ENCODE data around the gene LRP1B. TPM values are rescaled to one million over a fixed set of nuclear protein-coding genes. Genes with fewer than 3 reads are reported as not detected.

Gene LRP1B
- total and polyA plus RNA-seq, 4 donors: 0.01 to 0.84 (median 0.17) TPM

DNA sequence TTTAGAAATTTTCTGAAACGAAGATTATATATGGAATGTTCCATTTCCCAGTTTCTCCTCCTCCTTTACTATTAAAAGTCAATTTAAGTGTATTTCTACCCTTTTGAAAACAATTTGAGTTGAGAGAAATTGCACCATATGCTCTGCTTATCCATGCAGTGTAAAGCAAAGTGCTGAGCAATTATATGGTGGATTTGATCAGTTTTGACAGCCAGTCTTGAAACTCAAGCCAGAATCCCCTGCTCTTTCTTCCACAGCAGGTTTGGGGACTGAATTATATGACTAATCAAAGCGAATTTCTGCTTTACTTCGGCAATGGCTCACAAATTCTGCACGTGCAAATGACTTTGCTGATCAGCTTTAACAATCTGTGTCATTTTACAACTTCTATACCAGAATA is 1183.6 kb downstream of the LRP1B start (continued):
- TF ChIP-seq, protein P1, sequence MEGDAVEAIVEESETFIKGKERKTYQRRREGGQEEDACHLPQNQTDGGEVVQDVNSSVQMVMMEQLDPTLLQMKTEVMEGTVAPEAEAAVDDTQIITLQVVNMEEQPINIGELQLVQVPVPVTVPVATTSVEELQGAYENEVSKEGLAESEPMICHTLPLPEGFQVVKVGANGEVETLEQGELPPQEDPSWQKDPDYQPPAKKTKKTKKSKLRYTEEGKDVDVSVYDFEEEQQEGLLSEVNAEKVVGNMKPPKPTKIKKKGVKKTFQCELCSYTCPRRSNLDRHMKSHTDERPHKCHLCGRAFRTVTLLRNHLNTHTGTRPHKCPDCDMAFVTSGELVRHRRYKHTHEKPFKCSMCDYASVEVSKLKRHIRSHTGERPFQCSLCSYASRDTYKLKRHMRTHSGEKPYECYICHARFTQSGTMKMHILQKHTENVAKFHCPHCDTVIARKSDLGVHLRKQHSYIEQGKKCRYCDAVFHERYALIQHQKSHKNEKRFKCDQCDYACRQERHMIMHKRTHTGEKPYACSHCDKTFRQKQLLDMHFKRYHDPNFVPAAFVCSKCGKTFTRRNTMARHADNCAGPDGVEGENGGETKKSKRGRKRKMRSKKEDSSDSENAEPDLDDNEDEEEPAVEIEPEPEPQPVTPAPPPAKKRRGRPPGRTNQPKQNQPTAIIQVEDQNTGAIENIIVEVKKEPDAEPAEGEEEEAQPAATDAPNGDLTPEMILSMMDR (IDR thresholded peaks at IDR 0.05; ENCODE audit: low read depth, low read length, missing input control): no peak

DNA sequence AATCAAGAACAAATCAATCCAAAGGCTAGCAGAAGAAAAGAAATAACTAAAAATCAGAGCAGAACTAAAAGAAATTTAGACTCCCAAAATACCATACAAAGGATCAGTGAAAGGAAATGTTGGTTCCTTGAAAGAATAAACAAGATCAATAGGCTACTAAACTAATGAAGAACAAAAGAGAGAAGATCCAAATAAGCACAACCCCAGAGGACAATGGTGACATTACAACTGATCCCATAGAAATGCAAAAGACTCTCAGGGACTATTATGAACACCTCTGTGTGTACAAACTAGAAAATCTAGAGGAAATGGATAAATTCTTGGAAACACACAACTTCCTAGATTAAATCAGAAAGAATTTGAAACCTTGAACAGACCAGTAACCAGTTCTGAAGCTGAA is 1186.9 kb downstream of the LRP1B start:
- Histone ChIP-seq H3K4me3 (ENCODE audit: low read depth in 1 of 3, low read length in 3 of 3) (no peak overlapping the region), H3K27ac (ENCODE audit: low read depth in 1 of 2, low read length in 2 of 2) (no peak overlapping the region)
- no peak for TF ChIP-seq GABPA (IDR thresholded peaks at IDR 0.05 in 1 of 2, conservative IDR thresholded peaks at IDR 0.05 in 1 of 2)
- TF ChIP-seq JUND (IDR thresholded peaks at IDR 0.05): no peak
- TF ChIP-seq NR2F2 (IDR thresholded peaks at IDR 0.05): no peak
- no peak for TF ChIP-seq SP1 (IDR thresholded peaks at IDR 0.05)
- TF ChIP-seq, protein P2, sequence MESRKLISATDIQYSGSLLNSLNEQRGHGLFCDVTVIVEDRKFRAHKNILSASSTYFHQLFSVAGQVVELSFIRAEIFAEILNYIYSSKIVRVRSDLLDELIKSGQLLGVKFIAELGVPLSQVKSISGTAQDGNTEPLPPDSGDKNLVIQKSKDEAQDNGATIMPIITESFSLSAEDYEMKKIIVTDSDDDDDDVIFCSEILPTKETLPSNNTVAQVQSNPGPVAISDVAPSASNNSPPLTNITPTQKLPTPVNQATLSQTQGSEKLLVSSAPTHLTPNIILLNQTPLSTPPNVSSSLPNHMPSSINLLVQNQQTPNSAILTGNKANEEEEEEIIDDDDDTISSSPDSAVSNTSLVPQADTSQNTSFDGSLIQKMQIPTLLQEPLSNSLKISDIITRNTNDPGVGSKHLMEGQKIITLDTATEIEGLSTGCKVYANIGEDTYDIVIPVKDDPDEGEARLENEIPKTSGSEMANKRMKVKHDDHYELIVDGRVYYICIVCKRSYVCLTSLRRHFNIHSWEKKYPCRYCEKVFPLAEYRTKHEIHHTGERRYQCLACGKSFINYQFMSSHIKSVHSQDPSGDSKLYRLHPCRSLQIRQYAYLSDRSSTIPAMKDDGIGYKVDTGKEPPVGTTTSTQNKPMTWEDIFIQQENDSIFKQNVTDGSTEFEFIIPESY (IDR thresholded peaks at IDR 0.05): no peak
- TF ChIP-seq, protein P1 (IDR thresholded peaks at IDR 0.05; ENCODE audit: low read depth, low read length, missing input control): no peak
- TF ChIP-seq, protein P3, sequence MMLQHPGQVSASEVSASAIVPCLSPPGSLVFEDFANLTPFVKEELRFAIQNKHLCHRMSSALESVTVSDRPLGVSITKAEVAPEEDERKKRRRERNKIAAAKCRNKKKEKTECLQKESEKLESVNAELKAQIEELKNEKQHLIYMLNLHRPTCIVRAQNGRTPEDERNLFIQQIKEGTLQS (IDR thresholded peaks at IDR 0.05): no peak
- no peak for TF ChIP-seq RXRA (IDR thresholded peaks at IDR 0.05)

DNA sequence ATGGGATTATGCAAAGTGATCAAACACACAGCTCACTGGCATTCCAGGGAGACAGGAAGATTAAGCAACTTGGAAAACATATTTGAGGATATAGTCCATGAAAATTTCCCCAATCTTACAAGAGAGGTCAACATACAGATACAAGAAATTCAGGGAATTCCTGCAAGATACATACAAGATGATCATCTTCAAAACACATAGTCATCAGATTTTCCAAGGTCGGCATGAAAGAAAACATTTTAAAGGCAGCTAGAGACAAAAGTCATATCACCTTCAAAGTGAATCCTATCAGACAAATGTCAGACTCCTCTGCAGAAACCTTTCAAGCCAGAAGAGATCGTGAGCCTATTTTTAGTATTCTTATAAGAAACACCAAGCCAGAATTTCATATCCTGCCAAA is 1188.5 kb downstream of the LRP1B start:
- H3K9ac ChIP-seq (ENCODE audit: low read depth in 1 of 2, low read length in 2 of 2): no peak overlapping the region
- H3K4me1 ChIP-seq (ENCODE audit: control insufficient read depth in 4 of 4, insufficient read depth in 4 of 4, low read length in 3 of 4): no peaks in the 10 kb centered on the region
- no peaks in the 10 kb centered on the region for H3K27me3 ChIP-seq (ENCODE audit: control insufficient read depth in 4 of 4, insufficient read depth in 4 of 4, low read length in 3 of 4)
- no peak for DNase-seq (ENCODE audit: low spot score)
- no peak overlapping the region for H3K4me3 ChIP-seq (ENCODE audit: low read depth in 1 of 3, low read length in 3 of 3)
- TF ChIP-seq, protein P1 (IDR thresholded peaks at IDR 0.05; ENCODE audit: low read depth, low read length, missing input control): no peak
- TF ChIP-seq GABPA (IDR thresholded peaks at IDR 0.05 in 1 of 2, conservative IDR thresholded peaks at IDR 0.05 in 1 of 2) (no peak), FOXA1 (IDR thresholded peaks at IDR 0.05) (no peak), TAF1 (conservative IDR thresholded peaks at IDR 0.05) (no peak), NR2F2 (IDR thresholded peaks at IDR 0.05) (no peak), HNF4A (conservative IDR thresholded peaks at IDR 0.05) (no peak), RXRA (IDR thresholded peaks at IDR 0.05) (no peak), RAD21 (IDR thresholded peaks at IDR 0.05) (no peak), FOXA2 (IDR thresholded peaks at IDR 0.05) (no peak), HNF4G (IDR thresholded peaks at IDR 0.05) (no peak), YY1 (IDR thresholded peaks at IDR 0.05) (no peak), SP1 (IDR thresholded peaks at IDR 0.05) (no peak)
- TF ChIP-seq, protein P4, sequence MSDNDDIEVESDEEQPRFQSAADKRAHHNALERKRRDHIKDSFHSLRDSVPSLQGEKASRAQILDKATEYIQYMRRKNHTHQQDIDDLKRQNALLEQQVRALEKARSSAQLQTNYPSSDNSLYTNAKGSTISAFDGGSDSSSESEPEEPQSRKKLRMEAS (IDR thresholded peaks at IDR 0.05): no peak
- TF ChIP-seq, protein P2 (IDR thresholded peaks at IDR 0.05): no peak
- TF ChIP-seq, protein P3 (IDR thresholded peaks at IDR 0.05): no peak
- H3K9me3 ChIP-seq (ENCODE audit: control insufficient read depth in 4 of 4, low read length in 3 of 4): no peaks in the 10 kb centered on the region
- 78% methylated on average over 2 of the region's 2 CpGs for WGBS
- no peaks in the 10 kb centered on the region for H3K36me3 ChIP-seq (ENCODE audit: control insufficient read depth in 4 of 4, insufficient read depth in 3 of 4, low read depth in 1 of 4, low read length in 3 of 4)
- no peak overlapping the region for H3K27ac ChIP-seq (ENCODE audit: low read depth in 1 of 2, low read length in 2 of 2)

More for the DNA sequence above, 1186.9 kb downstream of the LRP1B start:
- Histone ChIP-seq H3K9me3 (ENCODE audit: control insufficient read depth in 4 of 4, low read length in 3 of 4) (no peaks in the 10 kb centered on the region), H3K9ac (ENCODE audit: low read depth in 1 of 2, low read length in 2 of 2) (no peak overlapping the region), H3K27me3 (ENCODE audit: control insufficient read depth in 4 of 4, insufficient read depth in 4 of 4, low read length in 3 of 4) (no peaks in the 10 kb centered on the region), H3K36me3 (ENCODE audit: control insufficient read depth in 4 of 4, insufficient read depth in 3 of 4, low read depth in 1 of 4, low read length in 3 of 4) (no peaks in the 10 kb centered on the region), H3K4me1 (ENCODE audit: control insufficient read depth in 4 of 4, insufficient read depth in 4 of 4, low read length in 3 of 4) (no peaks in the 10 kb centered on the region)
- DNase-seq (ENCODE audit: low spot score): no peak
